GM23248 (cell line): ENCODE measurements around the gene SCAI. TPM values are rescaled to one million over a fixed set of nuclear protein-coding genes. Genes with fewer than 3 reads are reported as not detected.

Experiments used
- DNase-seq: peaks from one replicate; pipeline ENCODE4 v3.0.0-alpha.2; 2015
- H2AFZ ChIP-seq: fragments of 200-600 bp; sonication (generic); 2 replicates; pipeline ENCODE4 v1.6.1; 2016; ENCODE audit warnings: antibody characterized with exemption
- H3F3A ChIP-seq: fragments of 200-600 bp; sonication (generic); 2 replicates; pipeline ENCODE4 v1.6.1; 2016; ENCODE audit warnings: mild to moderate bottlenecking, antibody characterized with exemption, mixed run types; ENCODE audit not compliant: insufficient read depth
- H3K27ac ChIP-seq: fragments of 200-600 bp; sonication (generic); 2 replicates; pipeline ENCODE4 v1.5.1; 2016; ENCODE audit warnings: mild to moderate bottlenecking
- H3K27me3 ChIP-seq: fragments of 200-600 bp; sonication (generic); replicated peaks from 2 replicates; pipeline ENCODE4 v1.6.1; 2016; ENCODE audit warnings: mild to moderate bottlenecking; ENCODE audit not compliant: insufficient read depth
- H3K36me3 ChIP-seq: fragments of 200-600 bp; sonication (generic); 2 replicates; pipeline ENCODE4 v1.6.1; 2016; ENCODE audit warnings: low read depth, mild to moderate bottlenecking
- H3K4me1 ChIP-seq: fragments of 200-600 bp; sonication (generic); 2 replicates; pipeline ENCODE4 v1.6.1; 2016; ENCODE audit warnings: mild to moderate bottlenecking; ENCODE audit not compliant: insufficient read depth
- H3K4me2 ChIP-seq: fragments of 200-600 bp; sonication (generic); one replicate; pipeline ENCODE4 v1.6.1; 2016; ENCODE audit warnings: mild to moderate bottlenecking; ENCODE audit not compliant: unreplicated experiment
- H3K4me3 ChIP-seq: fragments of 200-600 bp; sonication (generic); 2 replicates; pipeline ENCODE4 v1.5.1; 2016; ENCODE audit warnings: mild to moderate bottlenecking
- H3K79me2 ChIP-seq: fragments of 200-600 bp; sonication (generic); 2 replicates; pipeline ENCODE4 v1.6.1; 2016; ENCODE audit warnings: mild to moderate bottlenecking; ENCODE audit not compliant: insufficient read depth
- H3K9ac ChIP-seq: fragments of 200-600 bp; sonication (generic); 2 replicates; pipeline ENCODE4 v1.6.1; 2016; ENCODE audit warnings: mild to moderate bottlenecking
- H3K9me2 ChIP-seq: fragments of 200-600 bp; sonication (generic); 2 replicates; pipeline ENCODE4 v1.6.1; 2016; ENCODE audit warnings: mixed run types, mild to moderate bottlenecking, moderate library complexity; ENCODE audit not compliant: insufficient read depth
- H3K9me3 ChIP-seq: fragments of 200-600 bp; sonication (generic); one replicate; pipeline ENCODE4 v1.6.1; 2017; ENCODE audit warnings: low read depth
- H4K20me1 ChIP-seq: fragments of 200-600 bp; sonication (generic); 2 replicates; pipeline ENCODE4 v1.6.0; 2016; ENCODE audit not compliant: insufficient read depth
- EZH2 ChIP-seq: fragments of 200-600 bp; sonication (generic); IDR thresholded peaks from 2 replicates; pipeline ENCODE4 v1.6.1; 2018; ENCODE audit warnings: antibody characterized with exemption, mild to moderate bottlenecking; ENCODE audit not compliant: insufficient read depth, poor library complexity, severe bottlenecking
- EZH2phosphoT487 ChIP-seq: fragments of 200-600 bp; sonication (generic); IDR thresholded peaks from 2 replicates; pipeline ENCODE4 v1.6.1; 2018; ENCODE audit warnings: antibody characterized with exemption, moderate library complexity, mild to moderate bottlenecking, low read depth; ENCODE audit not compliant: insufficient read depth
- WGBS, 2 experiments: methylation state at CpG; one replicate each; pipeline ENCODE4 v1.1.6; 2015 to 2017; ENCODE audit warnings: low lambda C conversion rate in 2 of 2, low coverage in 1 of 2; ENCODE audit errors: missing lambda C conversion rate in 2 of 2; 5-methylcytosine and 5-hydroxymethylcytosine counted together
- in situ Hi-C: fragments of 300-500 bp; cut with MboI; formaldehyde crosslinking; loops from 2 replicates; pipeline ENCODE4 v1.15.0; 2020
- polyA plus RNA-seq: library from polyadenylated mRNA; unstranded; fragments of >200 nt; fragmentation: Nextera tagmentation; extraction: Ambion mirVana; gene quantifications from 2 replicates; pipeline ENCODE4 v1.2.1, GENCODE V29; 2016
- total RNA-seq: library from RNA; depleted of rRNA; stranded (reverse); fragments of >200 nt; shearing (Covaris generic); gene quantifications from 2 replicates; pipeline ENCODE4 v1.2.3, GENCODE V29; 2014

The SCAI gene
- total and polyA plus RNA-seq, 2 experiments from 2014 or later, result 3.0 TPM

DNA sequence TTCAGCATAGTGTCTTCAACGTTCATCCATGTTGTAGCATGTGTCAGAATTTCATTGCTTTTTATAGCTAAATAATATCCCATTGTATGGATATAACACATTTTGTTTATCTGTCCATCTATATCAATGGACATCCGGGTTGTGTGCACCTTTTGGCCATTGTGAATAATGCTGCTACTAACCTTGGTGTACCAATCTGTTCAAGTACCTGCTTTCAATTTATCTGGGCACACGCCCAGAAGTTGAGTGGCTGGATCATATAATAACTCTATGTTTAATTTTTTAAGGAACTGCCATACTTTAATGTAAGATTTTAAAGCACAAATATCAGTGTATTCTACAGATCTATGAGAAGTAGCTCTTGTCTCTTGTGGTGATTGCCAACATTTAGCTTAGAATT lies 43.5 kb downstream of the SCAI start:
- Histone ChIP-seq H3K27ac (no peak overlapping the region), H3K9ac (no peak overlapping the region), H3K4me3 (no peak overlapping the region), H4K20me1 (no peaks in the 10 kb centered on the region), H3K4me1 (peaks cover 14% of the 10 kb centered on the region), H3K79me2 (peaks cover 4% of the 10 kb centered on the region; the same call in 1 of the 2 replicates), H3K9me2 (no peaks in the 10 kb centered on the region), H3F3A (peaks cover 9% of the 10 kb centered on the region; the same call in 1 of the 2 replicates), H3K36me3 (no peaks in the 10 kb centered on the region), H3K4me2 (no peak overlapping the region), H3K27me3 (no peaks in the 10 kb centered on the region), H3K9me3 (no peaks in the 10 kb centered on the region), H2AFZ (no peak overlapping the region)
- no peak for DNase-seq
- in situ Hi-C loops, result no loop called here
- TF ChIP-seq EZH2 (no peak), EZH2phosphoT487 (no peak)
- WGBS, 2 experiments, result 94 to 96% methylated on average over 3 of the region's 3 CpGs

DNA sequence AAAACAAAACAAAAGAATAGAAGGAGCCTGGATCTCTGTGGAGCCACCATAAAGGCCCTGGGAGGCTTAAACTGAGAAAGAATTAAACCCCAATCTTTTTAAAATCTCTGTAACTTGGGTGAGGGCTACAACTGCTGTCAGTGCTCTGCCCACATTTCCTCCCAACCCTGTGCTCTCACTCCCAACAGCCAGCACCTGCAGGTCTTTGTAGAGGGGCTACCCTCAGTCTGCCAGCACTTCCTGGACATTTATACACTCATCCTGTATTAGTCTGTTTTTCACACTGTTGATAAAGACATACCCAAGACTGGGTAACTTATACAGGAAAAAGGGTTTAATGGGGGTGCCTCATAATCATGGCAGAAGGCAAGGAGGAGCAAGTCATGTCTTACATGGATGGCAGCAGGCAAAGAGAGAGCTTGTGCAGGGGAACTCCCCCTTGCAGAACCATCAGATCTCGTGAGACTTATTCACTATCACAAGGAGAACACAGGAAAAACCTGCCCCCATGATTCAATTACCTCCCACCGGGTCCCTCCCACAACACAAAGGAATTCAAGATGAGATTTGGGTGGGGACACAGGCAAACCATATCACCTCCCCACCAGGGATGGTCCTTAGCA lies 47.4 kb downstream of the SCAI start:
- Histone ChIP-seq H3K9me2 (no peaks in the 10 kb centered on the region), H3K79me2 (no peaks in the 10 kb centered on the region), H2AFZ (no peak overlapping the region), H3F3A (peaks cover 9% of the 10 kb centered on the region; the same call in 1 of the 2 replicates), H4K20me1 (no peaks in the 10 kb centered on the region), H3K9me3 (no peaks in the 10 kb centered on the region), H3K4me2 (no peak overlapping the region), H3K4me3 (no peak overlapping the region), H3K27ac (no peak overlapping the region), H3K4me1 (peaks cover 14% of the 10 kb centered on the region), H3K27me3 (no peaks in the 10 kb centered on the region), H3K9ac (no peak overlapping the region), H3K36me3 (no peaks in the 10 kb centered on the region)
- 98 to 100% methylated on average over 2 of the region's 2 CpGs for WGBS, 2 experiments
- TF ChIP-seq EZH2 (no peak), EZH2phosphoT487 (no peak)
- no peak for DNase-seq
- in situ Hi-C loops, result no loop called here

DNA sequence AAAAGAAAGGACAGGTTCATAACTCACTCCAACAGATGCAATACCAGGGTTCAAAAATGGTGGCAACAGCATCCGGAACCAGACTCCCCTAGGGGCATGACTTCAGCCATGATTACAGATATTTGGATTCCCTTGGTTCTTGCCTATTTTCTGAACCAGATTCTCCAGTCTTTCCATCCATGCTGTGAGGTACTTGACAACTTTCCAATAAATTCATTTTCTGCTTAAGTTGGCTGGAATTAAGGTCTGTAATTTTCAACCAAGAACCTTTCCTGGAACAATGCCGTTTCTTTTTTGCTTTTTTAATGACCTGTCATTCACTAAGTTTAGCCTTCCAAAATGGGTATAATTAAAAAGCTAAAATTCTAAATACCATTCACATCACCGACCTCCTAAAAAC lies 52.2 kb downstream of the SCAI start:
- TF ChIP-seq EZH2phosphoT487 (no peak), EZH2 (no peak)
- Histone ChIP-seq H3K4me3 (no peak overlapping the region), H3F3A (no peaks in the 10 kb centered on the region), H3K4me2 (no peak overlapping the region), H3K4me1 (no peaks in the 10 kb centered on the region), H3K27ac (no peak overlapping the region), H3K27me3 (no peaks in the 10 kb centered on the region), H3K9me2 (no peaks in the 10 kb centered on the region), H3K36me3 (no peaks in the 10 kb centered on the region), H4K20me1 (no peaks in the 10 kb centered on the region), H3K9ac (no peak overlapping the region), H3K9me3 (no peaks in the 10 kb centered on the region), H3K79me2 (no peaks in the 10 kb centered on the region), H2AFZ (no peak overlapping the region)
- 77 to 84% methylated on average over 3 of the region's 3 CpGs for WGBS, 2 experiments
- DNase-seq, result no peak
- in situ Hi-C loops, result no loop called here

DNA sequence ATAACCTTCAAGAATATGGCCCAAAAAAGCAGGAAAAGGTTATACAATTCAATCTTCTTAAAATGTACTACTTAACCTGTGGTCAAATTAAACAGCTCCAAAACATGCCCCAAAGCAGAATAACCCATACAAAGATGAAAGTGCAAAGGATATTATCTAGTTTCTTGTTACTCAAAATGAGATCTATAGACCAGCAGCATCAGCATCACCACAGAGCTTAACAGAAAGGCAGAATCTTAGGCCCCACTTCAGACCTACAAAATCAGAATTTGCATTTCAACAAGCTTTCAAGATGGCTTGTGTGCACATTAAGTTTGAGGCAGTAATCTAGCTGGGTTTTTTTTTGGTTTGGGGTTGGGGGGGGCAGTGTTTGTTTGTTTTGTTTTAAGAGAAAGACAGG lies 54.0 kb downstream of the SCAI start:
- in situ Hi-C loops, result no loop called here
- TF ChIP-seq EZH2phosphoT487, result no peak
- TF ChIP-seq EZH2, result no peak

DNA sequence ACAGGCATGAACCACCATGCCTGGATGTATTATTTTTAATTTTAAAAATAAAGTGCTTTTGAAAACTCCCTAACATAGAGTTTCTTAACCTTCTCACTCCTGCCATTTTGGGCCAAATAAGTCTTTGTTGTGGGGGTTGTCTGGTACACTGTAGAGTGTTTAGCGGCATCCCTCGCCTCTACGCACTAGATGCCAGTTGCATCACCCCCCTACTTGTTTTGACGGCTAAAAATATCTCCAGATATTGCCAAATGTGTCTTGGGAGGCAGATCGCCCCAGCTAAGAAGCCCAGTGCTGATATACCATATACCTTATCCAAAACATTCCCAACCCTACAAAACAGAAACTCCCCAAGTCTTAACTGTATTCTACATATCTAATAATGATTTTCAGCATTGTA lies 54.6 kb downstream of the SCAI start:
- Histone ChIP-seq H3K36me3 (no peaks in the 10 kb centered on the region), H3K9ac (no peak overlapping the region), H2AFZ (no peak overlapping the region), H3K9me2 (no peaks in the 10 kb centered on the region), H3F3A (no peaks in the 10 kb centered on the region), H3K27me3 (no peaks in the 10 kb centered on the region), H3K4me3 (no peak overlapping the region), H3K9me3 (no peaks in the 10 kb centered on the region), H3K4me2 (no peak overlapping the region), H3K79me2 (no peaks in the 10 kb centered on the region), H4K20me1 (no peaks in the 10 kb centered on the region), H3K4me1 (no peaks in the 10 kb centered on the region), H3K27ac (no peak overlapping the region)
- WGBS, 2 experiments, result 96 to 98% methylated on average over 5 of the region's 5 CpGs
- TF ChIP-seq EZH2phosphoT487 (no peak), EZH2 (no peak)
- DNase-seq, result no peak
- in situ Hi-C loops, result no loop called here

More for the DNA sequence above, 54.0 kb downstream of the SCAI start:
- H3K4me2 ChIP-seq, result no peak overlapping the region
- H3K9me2 ChIP-seq, result no peaks in the 10 kb centered on the region
- no peaks in the 10 kb centered on the region for H4K20me1 ChIP-seq
- H3F3A ChIP-seq, result no peaks in the 10 kb centered on the region
- no peaks in the 10 kb centered on the region for H3K79me2 ChIP-seq
- H3K4me3 ChIP-seq, result no peak overlapping the region
- H3K27ac ChIP-seq, result no peak overlapping the region
- no peaks in the 10 kb centered on the region for H3K9me3 ChIP-seq
- no peak overlapping the region for H3K9ac ChIP-seq
- H3K4me1 ChIP-seq, result no peaks in the 10 kb centered on the region
- H2AFZ ChIP-seq, result no peak overlapping the region
- no peaks in the 10 kb centered on the region for H3K27me3 ChIP-seq
- DNase-seq, result no peak
- no peaks in the 10 kb centered on the region for H3K36me3 ChIP-seq
